Measurements from ENCODE around the gene KIAA1191.

The KIAA1191 gene

GRCh38 chr5:176389135-176390123 lies 27.9 kb upstream of the KIAA1191 start:
- H3K27ac ChIP-seq, result peak overlapping the region; percentile 89
- no peak for DNase-seq (ENCODE audit: low read depth, low spot score)

DNA sequence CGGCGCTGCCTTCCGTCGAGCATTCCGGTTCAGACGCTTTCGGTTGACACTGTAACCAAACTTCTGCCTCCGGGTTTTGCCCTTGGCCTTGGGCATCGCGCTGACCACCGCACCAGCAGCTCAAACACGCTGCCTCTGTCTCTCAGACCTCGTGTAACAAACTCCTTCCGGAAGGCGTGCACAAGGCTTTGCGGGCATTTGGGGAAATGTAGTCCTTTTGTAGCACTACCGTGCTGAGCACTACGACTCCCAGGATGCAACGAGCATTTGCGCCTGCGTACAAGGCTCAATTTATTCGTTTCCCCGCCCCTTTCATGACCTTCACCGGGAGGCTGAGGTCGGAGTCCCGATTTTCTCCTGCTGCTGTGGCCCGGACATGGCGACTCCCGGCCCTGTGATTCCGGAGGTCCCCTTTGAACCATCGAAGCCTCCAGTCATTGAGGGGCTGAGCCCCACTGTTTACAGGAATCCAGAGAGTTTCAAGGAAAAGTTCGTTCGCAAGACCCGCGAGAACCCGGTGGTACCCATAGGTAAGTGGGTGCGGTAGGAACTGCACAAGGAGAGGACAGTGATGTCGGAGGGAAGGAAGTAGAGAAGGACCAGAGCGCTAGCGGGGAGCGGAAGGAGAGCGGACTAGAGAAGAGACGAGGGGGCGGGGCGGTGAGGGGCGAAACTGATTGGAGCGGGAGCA lies 27.0 kb upstream of the KIAA1191 start, which contains the start of the genes HIGD2A and NOP16:
HIGD2A (plus strand) TSS at position 308 of the 691 bp plus-strand sequence; CDS start at position 377, 69 bp downstream.
NOP16 (minus strand) TSS at position 155 of the 691 bp plus-strand sequence; CDS start at position 96, 59 bp downstream.
- H3K27ac ChIP-seq, result peak within 1 kb of the TSS; percentile 89
- peak; percentile 93 for DNase-seq (ENCODE audit: low read depth, low spot score)

DNA sequence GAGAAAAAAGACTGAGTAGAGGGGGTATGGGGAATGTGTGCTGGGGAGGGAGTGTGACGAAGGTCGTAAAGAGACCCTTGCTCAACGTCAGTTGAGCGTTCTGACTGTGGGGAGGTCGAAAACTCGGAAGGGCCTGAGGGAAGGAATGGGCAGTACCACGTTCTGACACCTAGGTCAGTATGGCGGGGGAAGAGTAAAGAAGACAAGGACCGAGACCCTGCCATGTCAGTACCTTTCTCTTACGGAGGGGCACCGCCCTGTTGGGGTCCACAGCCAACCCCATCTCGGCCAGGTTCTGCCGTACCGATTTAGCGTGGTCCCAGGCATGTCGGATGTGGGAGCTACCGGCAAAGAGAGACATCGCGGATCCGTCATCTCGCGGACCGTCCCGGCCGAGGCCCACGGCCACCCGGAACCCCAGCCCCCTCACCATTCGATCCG lies 26.5 kb upstream of the KIAA1191 start:
- DNase-seq (ENCODE audit: low read depth, low spot score), result no peak

DNA sequence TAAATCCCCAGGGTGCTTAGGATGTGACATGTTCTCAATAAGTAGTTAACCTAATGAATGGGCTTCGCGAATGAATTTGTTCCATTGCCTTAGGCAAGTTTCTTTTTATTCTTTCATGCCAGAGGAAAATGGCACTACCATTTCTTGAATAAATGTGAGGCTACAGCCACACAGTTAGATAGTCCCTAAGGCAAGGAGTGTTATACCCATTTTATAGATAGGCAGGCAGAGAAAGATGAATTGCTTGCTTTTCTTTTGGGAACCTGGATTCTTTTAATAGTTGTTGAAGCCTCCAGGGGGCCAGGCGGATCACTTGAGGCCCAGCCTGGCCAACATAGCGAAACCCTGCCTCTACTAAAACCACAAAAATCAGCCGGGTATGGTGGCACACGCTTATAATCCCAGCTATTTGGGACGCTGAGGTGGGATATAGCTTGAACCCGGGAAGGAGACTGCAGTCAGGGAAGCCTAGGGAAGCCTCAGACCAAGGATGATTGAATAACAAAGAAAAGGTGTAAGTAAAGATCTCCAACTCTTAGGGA lies 25.9 kb upstream of the KIAA1191 start:
- H3K27ac ChIP-seq, result peak overlapping the region; percentile 89
- no peak for DNase-seq (ENCODE audit: low read depth, low spot score)

More for the DNA sequence above, 26.5 kb upstream of the KIAA1191 start:
- peak overlapping the region; percentile 89 for H3K27ac ChIP-seq

- no peak for DNase-seq (ENCODE audit: low read depth, low spot score)
- H3K27ac ChIP-seq, result no peak overlapping the region
Observed at GRCh38 chr5:176386491-176386890, 24.9 kb upstream of the KIAA1191 start.

- no peak for DNase-seq (ENCODE audit: low read depth, low spot score)
- H3K27ac ChIP-seq, result no peak overlapping the region
Observed at GRCh38 chr5:176384991-176385390, 23.4 kb upstream of the KIAA1191 start.

- no peak overlapping the region for H3K27ac ChIP-seq
- DNase-seq (ENCODE audit: low read depth, low spot score), result no peak
Observed at GRCh38 chr5:176384366-176384930, 22.9 kb upstream of the KIAA1191 start.

DNA sequence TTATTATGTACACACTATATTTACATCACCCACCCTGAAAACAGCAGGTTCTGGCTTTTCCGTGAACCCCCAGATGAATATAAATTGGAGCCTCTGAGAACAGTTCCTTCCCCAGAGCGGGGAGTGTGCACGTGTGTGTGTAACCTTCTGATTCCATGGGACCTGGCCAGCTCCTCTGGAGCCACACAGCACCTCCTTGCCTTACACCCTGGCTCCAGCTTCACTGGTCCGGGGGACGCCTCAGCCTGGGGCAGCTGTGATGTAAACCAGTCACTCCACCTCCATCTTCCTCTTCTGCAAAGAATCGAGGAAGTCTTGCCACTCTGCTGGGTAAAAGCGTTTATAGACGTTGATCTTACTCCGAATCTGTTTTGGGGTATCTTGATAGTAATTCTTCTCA lies 22.4 kb upstream of the KIAA1191 start:
- H3K27ac ChIP-seq, result no peak overlapping the region
- no peak for DNase-seq (ENCODE audit: low read depth, low spot score)

GRCh38 chr5:176383248-176383905 lies 21.8 kb upstream of the KIAA1191 start:
- H3K27ac ChIP-seq, result no peak overlapping the region
- DNase-seq (ENCODE audit: low read depth, low spot score), result no peak

GRCh38 chr5:176382721-176383120 lies 21.2 kb upstream of the KIAA1191 start:
- no peak for DNase-seq (ENCODE audit: low read depth, low spot score)
- no peak overlapping the region for H3K27ac ChIP-seq

GRCh38 chr5:176381979-176382378 lies 20.4 kb upstream of the KIAA1191 start:
- DNase-seq (ENCODE audit: low read depth, low spot score), result no peak
- no peak overlapping the region for H3K27ac ChIP-seq

- no peak for DNase-seq (ENCODE audit: low read depth, low spot score)
- no peak overlapping the region for H3K27ac ChIP-seq
Observed at GRCh38 chr5:176381423-176381822, 19.9 kb upstream of the KIAA1191 start.

- no peak for DNase-seq (ENCODE audit: low read depth, low spot score)
- no peak overlapping the region for H3K27ac ChIP-seq
Observed at GRCh38 chr5:176379881-176380280, 18.3 kb upstream of the KIAA1191 start.

- H3K27ac ChIP-seq, result no peak overlapping the region
- DNase-seq (ENCODE audit: low read depth, low spot score), result no peak
Observed at GRCh38 chr5:176373100-176373818, 11.7 kb upstream of the KIAA1191 start.

- no peak for DNase-seq (ENCODE audit: low read depth, low spot score)
- no peak overlapping the region for H3K27ac ChIP-seq
Observed at GRCh38 chr5:176371621-176372539, 10.3 kb upstream of the KIAA1191 start.

DNA sequence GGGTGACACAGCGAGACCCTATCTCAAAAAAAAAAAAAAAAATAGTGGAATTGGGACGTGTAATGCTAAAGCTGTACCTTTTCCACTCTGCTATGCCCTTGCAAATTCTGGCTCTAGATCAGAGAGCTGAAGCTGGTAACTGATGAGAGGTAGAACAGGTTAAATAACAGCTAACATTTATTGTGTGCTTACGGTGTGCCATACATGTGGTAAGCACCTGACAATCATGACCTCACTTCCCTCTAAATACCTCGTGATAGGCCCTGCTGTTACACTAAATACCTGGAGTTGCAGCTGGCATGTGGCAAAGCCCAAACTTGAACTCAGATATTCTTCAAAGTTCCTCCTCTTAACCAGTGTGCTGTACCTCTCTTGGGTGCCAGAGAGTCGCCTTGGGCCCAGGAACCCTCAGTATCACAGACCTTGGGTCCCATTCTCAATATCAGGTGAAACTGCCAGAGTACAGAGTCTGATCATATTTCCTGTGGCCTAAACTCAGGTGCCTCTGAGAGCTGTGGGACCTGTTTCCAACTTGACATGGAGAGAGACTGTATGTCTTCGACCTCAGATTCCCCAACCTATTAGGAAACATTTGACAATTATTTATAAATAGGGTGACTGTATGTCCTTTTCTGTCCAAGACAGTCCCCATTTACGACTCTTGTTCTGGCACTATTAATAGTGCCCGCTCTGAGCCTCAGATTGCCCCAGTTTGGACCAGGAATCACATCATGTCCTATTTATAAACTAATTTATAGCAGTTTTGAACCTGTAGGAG lies 8.6 kb upstream of the KIAA1191 start:
- no peak overlapping the region for H3K27ac ChIP-seq
- DNase-seq (ENCODE audit: low read depth, low spot score), result no peak

GRCh38 chr5:176368726-176369125 lies 7.2 kb upstream of the KIAA1191 start:
- DNase-seq (ENCODE audit: low read depth, low spot score), result no peak
- H3K27ac ChIP-seq, result no peak overlapping the region
